Activated T-helper 1 cell treated with anti-CD3 and anti-CD28 coated beads, Interleukin-12 subunit alpha, Interleukin-12 subunit beta, Interleukin-2, Interleukin-4 antibody, amounts not matched to agents 30 ng/mL and 10 ng/mL and 1 ng/mL, durations not matched to agents 14 hours and 24 hours and 36 hours (primary cell): ENCODE measurements around the gene PACSIN2. TPM values are rescaled to one million over a fixed set of nuclear protein-coding genes. Genes with fewer than 3 reads are reported as not detected.
"Not testable (repeated sequence)": the region's sequence is repeated elsewhere in the genome, so short reads cannot be mapped to it uniquely, and the experiment has no call there.

Experiments used
- DNase-seq: peaks from one replicate; pipeline ENCODE4 v3.0.0; 2021; ENCODE audit warnings: low spot score
- H3K27ac Mint-ChIP-seq: one replicate; pipeline ENCODE4 v1.8.0; 2021; ENCODE audit warnings: mild to moderate bottlenecking, mixed read lengths
- H3K27me3 Mint-ChIP-seq: one replicate; pipeline ENCODE4 v1.8.0; 2022; ENCODE audit warnings: mild to moderate bottlenecking, moderate library complexity, mixed read lengths; ENCODE audit not compliant: insufficient read depth
- H3K36me3 Mint-ChIP-seq: one replicate; pipeline ENCODE4 v1.8.0; 2021; ENCODE audit warnings: low read depth, mixed read lengths
- H3K4me1 Mint-ChIP-seq: one replicate; pipeline ENCODE4 v1.8.0; 2021; ENCODE audit warnings: low read depth, mixed read lengths
- H3K4me3 Mint-ChIP-seq: one replicate; pipeline ENCODE4 v1.8.0; 2021; ENCODE audit warnings: mild to moderate bottlenecking, moderate library complexity, mixed read lengths
- H3K9me3 Mint-ChIP-seq: one replicate; pipeline ENCODE4 v1.8.0; 2021; ENCODE audit warnings: mixed read lengths
- intact Hi-C: fragments of 100-400 bp; cut with micrococcal nuclease; formaldehyde crosslinking; loops from one replicate; pipeline ENCODE4 v1.15.1; 2024
- total RNA-seq: library from RNA; stranded (reverse); gene quantifications from 2 replicates; pipeline ENCODE4 v1.2.3, GENCODE V29; 2022

Gene PACSIN2
- total RNA-seq, 1 donor from 2014 or later = 30.5 TPM

GRCh38 chr22:42953751-42954150 lies 61.2 kb downstream of the PACSIN2 start:
- H3K27ac Mint-ChIP-seq, H3K9me3 Mint-ChIP-seq, intact Hi-C loops, H3K36me3 Mint-ChIP-seq, H3K27me3 Mint-ChIP-seq, DNase-seq, H3K4me3 Mint-ChIP-seq: not testable (repeated sequence)
- H3K4me1 Mint-ChIP-seq = peaks cover 11% of the 10 kb centered on the region

DNA sequence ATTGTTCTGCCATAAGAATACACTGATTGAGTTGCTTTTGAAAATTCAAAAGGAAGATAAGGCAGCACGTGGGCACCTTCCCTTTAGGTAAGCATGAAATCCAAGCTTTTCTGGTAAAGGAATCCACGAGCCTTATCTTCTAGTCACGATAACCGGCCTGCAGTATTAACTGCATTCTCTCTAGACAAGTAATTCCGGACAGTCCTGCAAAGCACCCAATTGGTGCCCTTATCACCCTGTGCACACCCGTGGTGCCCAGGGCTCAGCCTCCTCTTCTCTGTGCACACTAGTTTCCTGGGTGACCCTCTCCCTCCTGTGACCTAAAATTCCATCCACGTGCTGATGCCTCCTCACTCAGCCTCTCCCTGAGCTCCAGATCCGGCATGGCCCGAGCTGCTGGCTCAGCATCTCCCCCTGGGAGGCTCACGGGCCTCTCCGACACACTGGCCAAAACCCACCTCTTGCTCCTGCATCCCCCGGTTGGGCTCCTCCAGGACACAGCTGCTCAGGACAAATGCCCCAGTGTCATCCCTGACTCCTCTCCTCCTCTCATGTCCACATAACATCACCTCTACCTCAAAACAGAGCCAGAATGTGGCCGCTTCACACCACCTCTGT lies 63.7 kb downstream of the PACSIN2 start:
- peaks cover 18% of the 10 kb centered on the region for H3K4me1 Mint-ChIP-seq
- peaks cover 6% of the 10 kb centered on the region for H3K36me3 Mint-ChIP-seq
- intact Hi-C loops = no loop called here
- H3K4me3 Mint-ChIP-seq = no peak overlapping the region
- no peaks in the 10 kb centered on the region for H3K27me3 Mint-ChIP-seq
- H3K27ac Mint-ChIP-seq = peak overlapping the region; percentile 10
- DNase-seq = no peak
- no peaks in the 10 kb centered on the region for H3K9me3 Mint-ChIP-seq

GRCh38 chr22:42950281-42950680 lies 64.7 kb downstream of the PACSIN2 start:
- no peak for DNase-seq
- Mint-ChIP-seq H3K27ac (no peak overlapping the region), H3K27me3 (no peaks in the 10 kb centered on the region), H3K9me3 (no peaks in the 10 kb centered on the region), H3K4me3 (no peak overlapping the region), H3K4me1 (peaks cover 26% of the 10 kb centered on the region), H3K36me3 (no peaks in the 10 kb centered on the region)
- intact Hi-C loops = no loop called here

- no peak overlapping the region for H3K27ac Mint-ChIP-seq
These were observed 65.8 kb downstream of the PACSIN2 start for GRCh38 chr22:42949159-42949558.

GRCh38 chr22:42948294-42948693 lies 66.7 kb downstream of the PACSIN2 start:
- no peak overlapping the region for H3K4me3 Mint-ChIP-seq
- H3K36me3 Mint-ChIP-seq = no peaks in the 10 kb centered on the region
- peaks cover 28% of the 10 kb centered on the region for H3K4me1 Mint-ChIP-seq
- no peak for DNase-seq
- H3K27ac Mint-ChIP-seq = no peak overlapping the region
- intact Hi-C loops = no loop called here
- no peaks in the 10 kb centered on the region for H3K27me3 Mint-ChIP-seq
- no peaks in the 10 kb centered on the region for H3K9me3 Mint-ChIP-seq

More at GRCh38 chr22:42949159-42949558, 65.8 kb downstream of the PACSIN2 start:
- no peak overlapping the region for H3K4me3 Mint-ChIP-seq
- no peaks in the 10 kb centered on the region for H3K27me3 Mint-ChIP-seq
- H3K36me3 Mint-ChIP-seq = no peaks in the 10 kb centered on the region
- H3K4me1 Mint-ChIP-seq = peaks cover 28% of the 10 kb centered on the region
- intact Hi-C loops = no loop called here
- no peak for DNase-seq
- no peaks in the 10 kb centered on the region for H3K9me3 Mint-ChIP-seq

- no peak for DNase-seq
- H3K4me3 Mint-ChIP-seq = no peak overlapping the region
- H3K4me1 Mint-ChIP-seq = peaks cover 28% of the 10 kb centered on the region
- no peaks in the 10 kb centered on the region for H3K36me3 Mint-ChIP-seq
- no peaks in the 10 kb centered on the region for H3K9me3 Mint-ChIP-seq
- intact Hi-C loops = no loop called here
- H3K27me3 Mint-ChIP-seq = no peaks in the 10 kb centered on the region
- no peak overlapping the region for H3K27ac Mint-ChIP-seq
These were observed 67.5 kb downstream of the PACSIN2 start for GRCh38 chr22:42947211-42947990.

GRCh38 chr22:42946546-42947198 lies 68.3 kb downstream of the PACSIN2 start:
- Mint-ChIP-seq H3K9me3 (no peaks in the 10 kb centered on the region), H3K27me3 (no peaks in the 10 kb centered on the region), H3K36me3 (no peaks in the 10 kb centered on the region), H3K4me3 (no peak overlapping the region), H3K4me1 (peaks cover 28% of the 10 kb centered on the region), H3K27ac (no peak overlapping the region)
- intact Hi-C loops = no loop called here
- no peak for DNase-seq

GRCh38 chr22:42945736-42946135 lies 69.2 kb downstream of the PACSIN2 start:
- no peaks in the 10 kb centered on the region for H3K9me3 Mint-ChIP-seq
- peaks cover 28% of the 10 kb centered on the region for H3K4me1 Mint-ChIP-seq
- intact Hi-C loops = no loop called here
- H3K27ac Mint-ChIP-seq = no peak overlapping the region
- no peak overlapping the region for H3K4me3 Mint-ChIP-seq
- DNase-seq = no peak
- no peaks in the 10 kb centered on the region for H3K36me3 Mint-ChIP-seq
- H3K27me3 Mint-ChIP-seq = no peaks in the 10 kb centered on the region

DNA sequence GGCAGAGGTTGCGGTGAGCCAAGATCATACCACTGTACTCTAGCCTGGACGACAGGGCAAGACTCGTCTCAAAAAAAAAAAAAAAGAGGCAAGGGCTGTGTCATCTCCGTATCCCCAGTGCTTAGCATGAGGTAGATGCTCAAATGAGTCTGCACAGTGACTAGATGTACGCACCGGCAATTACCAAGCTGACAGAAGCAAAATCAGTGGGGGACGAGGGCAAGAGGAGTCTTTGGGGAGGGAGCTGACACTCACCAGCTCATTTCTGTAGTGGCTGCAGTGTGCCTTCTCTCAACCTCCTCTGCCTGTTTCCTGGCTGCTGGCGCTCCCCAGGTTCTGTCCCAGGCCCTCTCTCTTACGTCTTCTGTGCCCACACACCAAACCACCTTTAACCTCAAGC lies 69.9 kb downstream of the PACSIN2 start:
- no peak overlapping the region for H3K4me3 Mint-ChIP-seq
- intact Hi-C loops = no loop called here
- no peak overlapping the region for H3K27ac Mint-ChIP-seq
- H3K4me1 Mint-ChIP-seq = peaks cover 28% of the 10 kb centered on the region
- DNase-seq = no peak
- no peaks in the 10 kb centered on the region for H3K36me3 Mint-ChIP-seq
- H3K9me3 Mint-ChIP-seq = no peaks in the 10 kb centered on the region
- H3K27me3 Mint-ChIP-seq = no peaks in the 10 kb centered on the region

GRCh38 chr22:42944409-42944808 lies 70.5 kb downstream of the PACSIN2 start:
- no peak for DNase-seq
- Mint-ChIP-seq H3K4me1 (peaks cover 28% of the 10 kb centered on the region), H3K36me3 (no peaks in the 10 kb centered on the region), H3K9me3 (no peaks in the 10 kb centered on the region), H3K27ac (no peak overlapping the region), H3K27me3 (peaks cover 1% of the 10 kb centered on the region), H3K4me3 (no peak overlapping the region)
- intact Hi-C loops = no loop called here

GRCh38 chr22:42943981-42944380 lies 71.0 kb downstream of the PACSIN2 start:
- Mint-ChIP-seq H3K9me3 (no peaks in the 10 kb centered on the region), H3K36me3 (no peaks in the 10 kb centered on the region), H3K27me3 (peaks cover 1% of the 10 kb centered on the region), H3K4me3 (no peak overlapping the region), H3K27ac (no peak overlapping the region), H3K4me1 (peaks cover 28% of the 10 kb centered on the region)
- no peak for DNase-seq
- intact Hi-C loops = no loop called here

- Mint-ChIP-seq H3K36me3 (no peaks in the 10 kb centered on the region), H3K27me3 (peaks cover 1% of the 10 kb centered on the region), H3K4me1 (peaks cover 28% of the 10 kb centered on the region), H3K27ac (no peak overlapping the region), H3K4me3 (no peak overlapping the region), H3K9me3 (no peaks in the 10 kb centered on the region)
- DNase-seq = no peak
- intact Hi-C loops = no loop called here
These were observed 72.6 kb downstream of the PACSIN2 start for GRCh38 chr22:42942351-42942750.

DNA sequence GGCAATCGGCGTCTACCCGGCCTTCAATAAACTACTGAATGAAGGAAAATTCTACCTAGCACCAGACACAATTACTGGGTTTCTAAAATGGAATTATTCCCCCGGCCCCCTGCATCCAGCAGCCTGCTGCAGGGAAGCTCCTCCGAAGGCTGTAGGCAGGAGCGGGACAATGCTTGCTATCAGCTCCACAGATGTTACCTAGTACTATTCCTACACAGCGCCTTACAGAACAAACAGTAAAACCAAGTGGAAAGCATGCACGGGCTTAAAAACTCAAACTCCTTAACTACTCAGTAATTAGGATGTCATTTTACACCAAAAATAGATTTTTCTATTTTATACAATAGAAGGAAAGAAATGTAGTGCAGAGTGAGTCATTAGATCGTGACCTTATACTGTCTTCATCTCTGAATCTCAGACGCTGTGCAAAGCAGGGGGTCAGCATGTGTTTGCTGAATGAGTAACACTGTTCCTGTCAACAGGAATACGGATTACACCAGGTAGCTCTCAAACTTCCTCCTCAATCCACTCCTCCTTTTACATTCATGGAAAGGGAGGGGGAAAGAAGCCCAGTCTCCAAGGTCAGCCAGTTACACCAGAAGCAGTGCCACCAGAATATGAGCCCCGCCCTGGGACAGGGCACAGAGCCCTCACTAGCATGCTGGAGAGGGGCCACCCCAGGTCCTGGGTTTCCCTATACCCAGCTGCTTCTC lies 74.9 kb downstream of the PACSIN2 start:
- H3K27ac Mint-ChIP-seq = no peak overlapping the region
- H3K27me3 Mint-ChIP-seq = peaks cover 1% of the 10 kb centered on the region
- intact Hi-C loops = no loop called here
- no peaks in the 10 kb centered on the region for H3K9me3 Mint-ChIP-seq
- peaks cover 25% of the 10 kb centered on the region for H3K4me1 Mint-ChIP-seq
- no peaks in the 10 kb centered on the region for H3K36me3 Mint-ChIP-seq
- H3K4me3 Mint-ChIP-seq = no peak overlapping the region
- DNase-seq = no peak
